Measurements from ENCODE around the gene LAMA5.

The LAMA5 gene

DNA sequence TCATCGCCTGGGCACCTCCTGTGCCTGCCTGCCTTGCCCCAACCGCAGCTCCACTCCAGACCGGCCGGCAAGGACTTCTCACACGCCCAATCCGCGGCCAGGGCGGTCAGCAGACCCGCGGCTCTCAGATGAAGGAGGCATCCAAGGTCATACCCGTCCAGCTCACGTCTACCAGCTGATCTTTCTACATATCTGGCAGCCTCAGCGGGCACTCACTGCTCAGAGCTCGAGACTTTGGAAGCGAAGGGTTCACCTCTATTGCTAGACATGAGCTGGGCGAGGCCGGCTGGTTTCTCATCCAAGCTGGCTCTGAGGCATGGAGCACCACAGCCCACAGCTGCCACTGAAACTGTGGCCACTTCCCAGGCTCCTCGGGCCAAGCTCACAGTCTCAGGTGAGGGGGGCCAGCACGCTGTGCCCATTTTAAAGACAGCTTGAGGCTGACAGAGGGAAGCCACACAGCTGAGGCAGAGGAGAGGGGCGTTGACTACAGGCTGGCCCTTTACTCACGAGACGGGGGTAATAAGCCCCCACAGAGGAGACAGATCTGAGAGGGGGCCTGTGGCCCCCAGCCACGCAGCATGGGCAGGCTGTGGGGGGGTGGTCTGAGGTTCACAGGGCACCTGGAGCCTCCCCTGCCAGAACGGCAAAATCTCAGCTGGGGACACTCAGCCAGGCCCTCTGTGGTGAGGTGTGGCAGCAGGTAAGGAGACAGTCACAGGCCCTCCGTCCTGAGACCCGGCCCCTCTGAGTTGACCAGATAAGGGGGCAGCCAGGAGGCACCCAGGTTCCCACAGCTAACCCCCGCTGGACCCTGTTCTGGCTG lies 2.0 kb downstream of the LAMA5 start:
- Histone ChIP-seq H3K79me2 (ENCODE audit: insufficient read depth, low read length) (no peaks in the 10 kb centered on the region), H3K27ac (ENCODE audit: low read depth, low read length) (no peak overlapping the region), H3F3A (ENCODE audit: insufficient read depth) (no peaks in the 10 kb centered on the region), H3K27me3 (ENCODE audit: low read length) (no peaks in the 10 kb centered on the region), H3K4me2 (ENCODE audit: low read depth, low read length, poor library complexity, severe bottlenecking) (no peak overlapping the region), H3K9me3 (ENCODE audit: insufficient read depth, low read length) (no peaks in the 10 kb centered on the region), H3K4me3 (ENCODE audit: insufficient read depth, low read length, poor library complexity, severe bottlenecking) (no peak overlapping the region), H2AFZ (ENCODE audit: low read depth, low read length, severe bottlenecking) (no peak overlapping the region), H3K9me2 (replicated peaks; ENCODE audit: insufficient read depth, low read length) (no peaks in the 10 kb centered on the region), H3K36me3 (ENCODE audit: low read length) (no peaks in the 10 kb centered on the region), H4K20me1 (ENCODE audit: low read depth, low read length) (no peaks in the 10 kb centered on the region), H3K9ac (ENCODE audit: low read length) (no peak overlapping the region)
- TF ChIP-seq, protein P1, sequence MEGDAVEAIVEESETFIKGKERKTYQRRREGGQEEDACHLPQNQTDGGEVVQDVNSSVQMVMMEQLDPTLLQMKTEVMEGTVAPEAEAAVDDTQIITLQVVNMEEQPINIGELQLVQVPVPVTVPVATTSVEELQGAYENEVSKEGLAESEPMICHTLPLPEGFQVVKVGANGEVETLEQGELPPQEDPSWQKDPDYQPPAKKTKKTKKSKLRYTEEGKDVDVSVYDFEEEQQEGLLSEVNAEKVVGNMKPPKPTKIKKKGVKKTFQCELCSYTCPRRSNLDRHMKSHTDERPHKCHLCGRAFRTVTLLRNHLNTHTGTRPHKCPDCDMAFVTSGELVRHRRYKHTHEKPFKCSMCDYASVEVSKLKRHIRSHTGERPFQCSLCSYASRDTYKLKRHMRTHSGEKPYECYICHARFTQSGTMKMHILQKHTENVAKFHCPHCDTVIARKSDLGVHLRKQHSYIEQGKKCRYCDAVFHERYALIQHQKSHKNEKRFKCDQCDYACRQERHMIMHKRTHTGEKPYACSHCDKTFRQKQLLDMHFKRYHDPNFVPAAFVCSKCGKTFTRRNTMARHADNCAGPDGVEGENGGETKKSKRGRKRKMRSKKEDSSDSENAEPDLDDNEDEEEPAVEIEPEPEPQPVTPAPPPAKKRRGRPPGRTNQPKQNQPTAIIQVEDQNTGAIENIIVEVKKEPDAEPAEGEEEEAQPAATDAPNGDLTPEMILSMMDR (IDR thresholded peaks at IDR 0.05; ENCODE audit: insufficient read depth, low read length, poor library complexity, severe bottlenecking) = no peak

DNA sequence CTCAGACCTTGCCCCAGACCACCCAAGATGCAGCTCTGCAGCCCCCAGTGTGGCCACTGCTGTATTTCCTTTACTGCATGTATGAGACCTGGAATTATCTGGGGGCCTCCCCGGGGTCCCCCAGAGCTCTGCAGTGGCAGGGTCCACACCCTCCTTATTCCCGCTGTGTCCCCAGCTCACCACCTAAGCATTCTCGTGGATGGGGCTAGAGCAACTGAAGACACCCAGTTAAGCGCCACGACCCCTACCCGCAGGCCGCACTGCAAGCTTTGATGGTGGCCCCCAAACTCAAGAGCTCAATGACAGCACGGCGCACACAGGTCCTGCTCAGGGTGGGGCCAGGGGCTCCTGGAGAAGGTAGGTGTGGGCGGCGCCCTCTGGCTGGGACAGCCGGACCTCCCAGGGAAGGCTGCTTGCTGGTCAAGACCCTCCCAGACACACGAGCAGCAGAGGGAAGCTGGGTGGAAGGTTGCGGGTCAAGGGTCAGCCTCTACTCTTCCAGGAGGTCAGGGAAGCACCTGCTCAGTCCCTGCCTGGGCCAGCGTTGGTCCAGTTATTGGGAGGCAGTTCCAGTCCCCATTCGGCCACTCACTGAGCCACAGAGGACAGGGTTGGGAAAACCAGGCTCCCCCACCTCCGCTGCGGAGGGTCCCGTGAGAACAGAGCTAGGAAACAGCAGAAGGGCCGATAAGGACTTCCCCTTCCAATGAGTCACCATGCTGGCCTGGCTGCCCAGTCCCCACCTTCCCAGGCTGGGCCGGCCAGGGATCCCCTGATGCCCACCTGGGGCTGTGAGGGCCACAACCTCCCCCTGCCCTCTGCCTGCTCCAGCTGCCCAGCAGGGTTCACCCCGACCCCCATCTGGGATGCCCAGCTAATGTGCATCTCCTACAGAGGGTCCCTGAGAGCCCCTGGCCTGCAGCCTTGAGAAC lies 2.9 kb downstream of the LAMA5 start:
- no peak overlapping the region for H3K27ac ChIP-seq (ENCODE audit: low read depth, low read length)
- no peak for TF ChIP-seq EZH2phosphoT487 (conservative IDR thresholded peaks at IDR 0.05; ENCODE audit: low read length)
- TF ChIP-seq, protein P1 (IDR thresholded peaks at IDR 0.05; ENCODE audit: insufficient read depth, low read length, poor library complexity, severe bottlenecking) = no peak
- no peaks in the 10 kb centered on the region for H3K9me2 ChIP-seq (replicated peaks; ENCODE audit: insufficient read depth, low read length)
- no peaks in the 10 kb centered on the region for H3F3A ChIP-seq (ENCODE audit: insufficient read depth)
- H3K4me3 ChIP-seq (ENCODE audit: insufficient read depth, low read length, poor library complexity, severe bottlenecking) = no peak overlapping the region
- H3K27me3 ChIP-seq (ENCODE audit: low read length) = no peaks in the 10 kb centered on the region
- H3K9ac ChIP-seq (ENCODE audit: low read length) = no peak overlapping the region
- H2AFZ ChIP-seq (ENCODE audit: low read depth, low read length, severe bottlenecking) = no peak overlapping the region
- no peaks in the 10 kb centered on the region for H3K9me3 ChIP-seq (ENCODE audit: insufficient read depth, low read length)
- H3K4me2 ChIP-seq (ENCODE audit: low read depth, low read length, poor library complexity, severe bottlenecking) = no peak overlapping the region
- H3K79me2 ChIP-seq (ENCODE audit: insufficient read depth, low read length) = no peaks in the 10 kb centered on the region
- H3K36me3 ChIP-seq (ENCODE audit: low read length) = no peaks in the 10 kb centered on the region
- H4K20me1 ChIP-seq (ENCODE audit: low read depth, low read length) = no peaks in the 10 kb centered on the region

DNA sequence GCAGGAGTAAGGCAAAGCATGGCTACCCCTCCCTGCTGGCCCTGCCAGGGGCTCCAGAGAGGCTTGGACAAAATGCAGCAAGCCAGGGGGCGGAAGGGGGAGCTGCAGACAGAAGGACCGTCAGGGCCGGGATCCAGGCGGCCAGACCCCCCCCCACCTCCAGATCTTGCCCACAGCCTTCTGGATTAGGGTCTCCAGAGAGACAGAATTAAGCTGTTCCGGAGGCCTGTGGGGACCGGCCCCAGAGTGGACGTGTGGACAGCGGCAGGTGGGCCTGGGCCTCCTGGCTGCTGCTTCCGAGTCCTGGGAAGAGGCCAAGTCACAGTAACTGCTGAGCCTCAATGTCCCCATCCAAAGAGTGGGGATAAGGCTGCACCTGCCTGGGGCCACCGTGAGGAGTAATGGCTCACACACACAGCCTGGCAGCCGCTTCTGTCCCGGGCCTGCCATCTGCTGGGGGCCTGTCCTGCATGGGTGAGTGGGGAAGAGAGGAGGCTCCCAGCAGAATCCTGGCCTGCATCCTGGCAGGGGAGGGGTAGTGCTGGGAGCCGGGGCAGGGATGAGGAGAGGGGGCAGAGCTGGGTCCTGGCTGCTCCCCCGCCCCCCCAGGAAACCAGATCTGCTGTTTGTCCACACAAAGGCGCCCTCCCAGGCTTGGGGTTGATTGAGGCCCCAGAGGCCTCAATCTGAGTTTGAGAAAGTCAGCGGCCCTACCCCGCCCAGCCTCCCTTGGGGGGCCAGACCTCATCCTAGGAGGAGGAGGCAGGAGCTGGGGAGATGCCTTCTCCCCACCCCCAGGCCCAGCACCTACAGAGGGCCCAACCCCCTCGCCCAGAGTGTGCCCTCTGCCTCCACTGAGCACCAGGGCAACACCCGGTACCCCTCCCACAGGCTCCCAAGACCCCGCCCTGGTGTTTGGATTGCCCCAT lies 3.9 kb downstream of the LAMA5 start:
- no peaks in the 10 kb centered on the region for H3K9me2 ChIP-seq (replicated peaks; ENCODE audit: insufficient read depth, low read length)
- TF ChIP-seq EZH2phosphoT487 (conservative IDR thresholded peaks at IDR 0.05; ENCODE audit: low read length) = no peak
- TF ChIP-seq, protein P1 (IDR thresholded peaks at IDR 0.05; ENCODE audit: insufficient read depth, low read length, poor library complexity, severe bottlenecking) = no peak
- no peaks in the 10 kb centered on the region for H3K9me3 ChIP-seq (ENCODE audit: insufficient read depth, low read length)
- no peaks in the 10 kb centered on the region for H3K79me2 ChIP-seq (ENCODE audit: insufficient read depth, low read length)
- no peak overlapping the region for H3K4me3 ChIP-seq (ENCODE audit: insufficient read depth, low read length, poor library complexity, severe bottlenecking)
- no peaks in the 10 kb centered on the region for H3K27me3 ChIP-seq (ENCODE audit: low read length)
- no peak overlapping the region for H2AFZ ChIP-seq (ENCODE audit: low read depth, low read length, severe bottlenecking)
- no peak overlapping the region for H3K9ac ChIP-seq (ENCODE audit: low read length)
- H3F3A ChIP-seq (ENCODE audit: insufficient read depth) = no peaks in the 10 kb centered on the region
- no peaks in the 10 kb centered on the region for H4K20me1 ChIP-seq (ENCODE audit: low read depth, low read length)
- H3K4me2 ChIP-seq (ENCODE audit: low read depth, low read length, poor library complexity, severe bottlenecking) = no peak overlapping the region
- no peak overlapping the region for H3K27ac ChIP-seq (ENCODE audit: low read depth, low read length)
- H3K36me3 ChIP-seq (ENCODE audit: low read length) = no peaks in the 10 kb centered on the region

Measured in SU-DHL-6 (cell line).